ENCODE data around the gene TCAIM.
"Not testable (repeated sequence)": the region's sequence is repeated elsewhere in the genome, so short reads cannot be mapped to it uniquely, and the experiment has no call there.

Gene TCAIM

DNA sequence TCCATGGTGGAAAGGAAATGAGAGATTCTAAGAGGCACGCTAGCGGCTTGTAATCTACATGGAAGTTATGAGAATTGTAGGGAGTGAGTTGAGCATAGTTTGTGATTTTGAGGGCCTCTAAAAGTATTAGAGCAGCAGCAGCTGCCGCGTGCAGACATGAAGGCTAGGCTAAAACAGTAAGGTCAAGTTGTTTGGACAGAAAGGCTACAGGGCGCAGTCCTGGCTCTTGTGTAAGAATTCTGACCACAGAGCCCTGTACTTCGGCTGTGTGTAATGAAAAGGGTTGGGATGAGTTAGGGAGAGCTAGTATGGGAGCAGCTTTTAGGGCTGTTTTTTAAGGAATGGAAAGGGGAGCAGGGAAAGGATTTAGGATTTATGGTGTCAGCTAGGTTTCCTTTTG is 8.0 kb downstream of the TCAIM start:
- DNase-seq (ENCODE audit: low spot score), result not testable (repeated sequence)

DNA sequence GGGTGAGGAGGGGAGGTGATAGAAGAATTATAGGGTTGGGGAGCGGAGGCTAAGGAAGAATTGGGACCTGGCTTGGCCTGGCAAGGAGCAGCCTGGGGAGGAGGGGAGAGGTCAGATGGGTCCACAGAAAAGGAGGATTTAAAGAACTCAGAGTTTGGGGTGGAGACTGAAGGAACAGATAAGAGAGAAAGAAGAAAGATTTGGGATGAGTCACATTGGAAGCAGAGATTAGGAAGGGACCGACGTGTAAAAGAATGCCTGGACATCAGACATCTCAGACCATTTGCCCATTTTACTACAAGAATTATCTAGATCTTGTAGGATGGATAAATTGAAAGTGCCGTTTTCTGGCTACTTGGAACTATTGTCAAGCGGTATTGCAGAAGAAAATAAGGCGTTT is 10.4 kb downstream of the TCAIM start:
- DNase-seq (ENCODE audit: low spot score), result no peak

DNA sequence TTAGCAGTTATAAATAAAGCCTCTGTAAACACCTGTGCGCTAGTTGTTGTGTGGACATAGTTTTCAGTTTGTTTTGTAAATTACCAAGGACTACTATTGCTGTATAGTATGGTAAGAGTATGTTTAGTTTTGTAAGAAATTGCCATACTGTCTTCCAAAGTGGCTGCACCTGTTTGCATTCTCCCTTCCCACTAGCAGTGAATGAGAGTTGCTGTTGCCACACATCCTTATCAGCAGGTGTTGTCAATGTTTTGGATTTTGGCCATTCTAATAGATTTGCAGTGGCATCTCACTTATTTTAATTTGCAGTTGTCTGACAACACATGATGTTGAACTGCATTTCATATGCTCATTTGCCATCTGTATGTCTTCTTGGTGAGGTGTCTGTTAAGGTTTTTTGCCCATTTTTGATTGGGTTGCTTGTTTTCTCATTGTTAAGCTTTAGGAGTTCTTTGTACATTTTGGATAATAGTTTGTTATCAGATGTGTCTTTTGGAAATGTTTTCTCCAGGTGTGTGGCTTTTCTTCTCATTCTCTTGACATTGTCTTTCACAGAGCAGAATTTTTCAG is 14.9 kb downstream of the TCAIM start:
- DNase-seq (ENCODE audit: low spot score), result no peak

- DNase-seq (ENCODE audit: low spot score), result peak; percentile 71
Observed at GRCh38 chr3:44355362-44356033, 16.9 kb downstream of the TCAIM start.

GRCh38 chr3:44359146-44359751 is 20.7 kb downstream of the TCAIM start:
- no peak for DNase-seq (ENCODE audit: low spot score)

- no peak for DNase-seq (ENCODE audit: low spot score)
Observed at GRCh38 chr3:44363591-44363990, 25.0 kb downstream of the TCAIM start.

DNA sequence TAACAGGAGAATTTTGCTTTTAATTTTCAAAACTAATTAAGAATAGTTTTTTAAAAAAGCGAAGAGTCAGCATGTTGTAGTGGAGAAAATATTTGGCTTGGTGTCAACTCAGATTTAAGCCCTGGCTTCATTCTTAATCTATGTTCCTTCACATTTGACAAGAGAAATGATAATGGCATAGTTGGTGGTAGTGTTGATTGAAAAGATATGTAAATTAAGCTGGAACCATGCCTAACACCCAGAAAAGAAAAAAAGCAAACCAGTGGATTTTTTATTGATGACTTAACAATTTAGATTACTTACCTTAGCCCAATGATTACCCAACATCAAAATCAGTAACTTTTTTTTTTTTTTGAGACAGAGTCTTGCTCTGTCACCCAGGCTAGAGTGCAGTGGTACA is 27.4 kb downstream of the TCAIM start:
- no peak for DNase-seq (ENCODE audit: low spot score)

GRCh38 chr3:44375450-44375849 is 36.9 kb downstream of the TCAIM start:
- DNase-seq (ENCODE audit: low spot score), result no peak

- no peak for DNase-seq (ENCODE audit: low spot score)
Observed at GRCh38 chr3:44387404-44387803, 48.8 kb downstream of the TCAIM start.

DNA sequence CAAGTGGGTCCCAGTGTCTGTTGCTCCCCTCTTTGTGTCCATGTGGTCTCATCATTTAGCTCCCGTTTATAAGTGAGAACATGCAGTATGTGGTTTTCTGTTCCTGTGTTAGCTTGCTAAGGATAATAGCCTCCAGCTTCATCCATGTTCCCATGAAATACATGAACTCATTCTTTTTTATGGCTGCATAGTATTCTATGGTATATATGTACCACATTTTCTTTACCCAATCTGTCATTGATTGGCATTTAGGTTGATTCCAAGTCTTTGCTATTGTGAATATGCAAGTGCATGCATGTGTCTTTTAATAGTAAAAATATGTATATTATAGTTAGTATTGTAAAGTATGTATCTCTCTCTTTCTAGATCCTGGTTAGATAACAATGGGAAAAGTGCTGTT is 53.9 kb downstream of the TCAIM start:
- no peak for DNase-seq (ENCODE audit: low spot score)

DNA sequence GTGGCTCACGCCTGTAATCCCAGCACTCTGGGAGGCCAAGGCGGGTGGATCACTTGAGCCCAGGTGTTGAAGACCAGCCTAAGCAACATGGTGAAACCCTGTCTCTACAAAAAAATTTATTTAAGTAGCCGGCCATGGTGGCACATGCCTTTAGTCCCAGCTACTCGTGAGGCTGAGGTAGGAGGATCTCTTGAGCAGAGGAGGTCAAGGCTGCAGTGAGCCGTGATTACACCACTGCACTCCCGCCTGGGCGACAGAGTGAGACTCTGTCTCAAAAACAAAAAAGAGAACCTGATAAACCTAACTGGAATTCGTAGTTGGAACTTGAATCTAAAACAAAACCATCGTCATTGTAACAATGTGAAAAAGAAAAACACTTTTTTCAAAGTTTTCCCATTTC is 57.1 kb downstream of the TCAIM start:
- DNase-seq (ENCODE audit: low spot score), result no peak

GRCh38 chr3:44396200-44397171 is 57.9 kb downstream of the TCAIM start:
- DNase-seq (ENCODE audit: low spot score), result no peak

DNA sequence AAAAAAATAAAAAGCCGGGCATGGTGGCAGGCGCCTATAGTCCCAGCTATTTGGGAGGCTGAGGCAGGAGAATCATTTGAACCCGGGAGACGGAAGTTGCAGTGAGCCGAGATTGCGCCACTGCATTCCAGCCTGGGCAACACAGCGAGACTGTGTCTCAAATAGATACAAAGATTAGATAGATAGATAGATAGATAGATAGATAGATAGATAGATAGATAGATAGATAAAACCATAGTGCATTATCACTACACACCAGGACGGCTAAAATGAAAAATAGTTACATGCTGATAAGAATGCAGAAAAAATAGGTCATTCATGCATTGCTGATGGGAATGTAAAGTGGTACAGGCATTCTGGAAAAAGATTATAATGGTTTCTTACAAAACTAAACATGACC is 59.7 kb downstream of the TCAIM start:
- DNase-seq (ENCODE audit: low spot score), result not testable (repeated sequence)

DNA sequence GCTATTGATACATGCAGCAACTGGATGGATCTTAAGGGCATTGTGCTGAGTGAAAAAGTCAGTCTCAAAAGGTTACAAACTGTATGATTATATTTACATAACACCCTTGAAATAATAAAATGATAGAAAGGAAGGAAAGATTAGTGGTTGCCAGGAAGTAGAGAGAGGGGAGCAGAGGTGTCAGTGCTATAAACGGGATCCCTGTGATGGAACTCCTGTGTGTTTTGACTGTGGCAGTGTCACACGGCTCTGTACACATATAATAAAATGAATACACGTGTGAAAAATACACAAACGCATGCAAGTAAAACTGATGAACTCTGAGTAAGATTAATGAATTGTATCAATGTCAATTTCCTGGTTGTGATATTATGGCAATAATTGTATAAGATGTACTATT is 60.3 kb downstream of the TCAIM start:
- no peak for DNase-seq (ENCODE audit: low spot score)

- DNase-seq (ENCODE audit: low spot score), result no peak
Observed at GRCh38 chr3:44400771-44401170, 62.2 kb downstream of the TCAIM start.

DNA sequence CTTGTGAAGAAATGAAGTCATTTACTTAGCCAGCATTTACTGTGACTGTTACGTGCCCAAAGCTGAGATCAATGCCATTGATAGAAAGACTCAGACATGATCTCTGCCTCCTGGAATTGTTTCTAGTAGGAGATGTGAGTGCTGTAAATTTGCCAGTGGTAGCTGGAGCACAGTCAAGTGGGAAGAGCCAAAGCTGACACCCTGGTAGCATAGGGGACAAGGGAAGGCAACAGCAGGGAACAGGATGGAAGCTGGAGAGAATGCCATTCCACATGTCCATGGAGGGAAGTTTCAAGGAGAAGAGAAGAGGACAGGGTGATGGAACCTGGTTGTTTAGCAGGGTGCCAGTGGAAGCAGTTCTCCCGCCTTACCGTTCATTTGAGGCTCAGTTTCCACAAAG is 64.0 kb downstream of the TCAIM start:
- no peak for DNase-seq (ENCODE audit: low spot score)

GRCh38 chr3:44409640-44410410 is 71.3 kb downstream of the TCAIM start:
- no peak for DNase-seq (ENCODE audit: low spot score)

GRCh38 chr3:44411031-44411645 is 72.6 kb downstream of the TCAIM start:
- no peak for DNase-seq (ENCODE audit: low spot score)

DNA sequence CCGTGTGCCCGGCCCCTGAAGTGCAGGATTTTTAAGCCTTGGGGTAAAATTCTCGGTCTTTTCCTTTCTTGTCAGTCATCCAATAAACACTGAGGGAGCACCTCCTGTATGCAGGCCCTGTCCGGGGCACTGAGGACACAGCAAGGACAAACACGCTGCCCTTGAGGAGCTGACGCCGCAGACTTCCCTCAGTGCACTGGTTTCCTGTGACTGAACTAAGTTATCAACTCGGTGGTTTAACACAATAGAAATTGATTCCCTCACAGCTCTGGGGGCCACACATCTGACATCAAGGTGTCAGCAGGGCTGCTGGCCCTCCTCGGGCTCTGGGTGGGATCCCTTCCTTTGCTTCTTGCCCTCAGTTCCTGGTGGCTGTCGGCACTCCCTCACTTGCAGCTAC is 73.8 kb downstream of the TCAIM start:
- no peak for DNase-seq (ENCODE audit: low spot score)

- DNase-seq (ENCODE audit: low spot score), result no peak
Observed at GRCh38 chr3:44414517-44415090, 76.0 kb downstream of the TCAIM start.

- DNase-seq (ENCODE audit: low spot score), result no peak
Observed at GRCh38 chr3:44415421-44415820, 76.9 kb downstream of the TCAIM start.

Measured in AG08396 (cell line).